Endothelial cell of umbilical vein (primary cell): Measurements from ENCODE around the gene NCOA7. TPM values are rescaled to one million over a fixed set of nuclear protein-coding genes. Genes with fewer than 3 reads are reported as not detected.

Experiments
- BruUV-seq: library from RNA; stranded (reverse); fragments of 400-500 nt; replicated peaks from 2 replicates; lab custom pipeline; 2021; lab: Mats Ljungman, UMichigan
- CTCF ChIA-PET: fragments of 300-600, 350-600 bp; sonication (Branson Sonifier 250); formaldehyde crosslinking; loops from one replicate; lab custom pipeline; 2021; ENCODE audit warnings: antibody characterized with exemption, inconsistent platforms; lab: Charles Lee
- POLR2A ChIA-PET: fragments of 300-600, 350-600 bp; sonication (Branson Sonifier 250); formaldehyde crosslinking; loops from one replicate; lab custom pipeline; 2021; ENCODE audit warnings: antibody characterized with exemption, inconsistent platforms; lab: Charles Lee
- DNase-seq: peaks from one replicate; pipeline ENCODE4 v3.0.0-alpha.2; 2011; ENCODE audit warnings: low read depth, low spot score
- FAIRE-seq: peaks from 2 replicates; lab custom pipeline; 2011; peaks lifted over from hg19 to GRCh38; lab: Jason Lieb, UNC
- H2AFZ ChIP-seq: 2 replicates; pipeline ENCODE4 v1.6.0; 2012; ENCODE audit warnings: low read depth, low read length, control low read depth, inconsistent platforms
- H3K27ac ChIP-seq: 2 replicates; pipeline ENCODE4 v1.5.1; 2011; ENCODE audit warnings: low read depth, mild to moderate bottlenecking, control low read depth, low read length, moderate library complexity; ENCODE audit not compliant: insufficient read depth
- H3K27me3 ChIP-seq, 2 experiments: 2 replicates each; pipeline versions ENCODE4 v1.6.0 to v1.6.1; 2011; ENCODE audit warnings: low read length in 2 of 2, mixed read lengths in 1 of 2; ENCODE audit not compliant: control insufficient read depth in 2 of 2, insufficient read depth in 2 of 2
- H3K36me3 ChIP-seq, 2 experiments: 2 replicates in 1 of 2; 3 replicates in 1 of 2; pipeline ENCODE4 v1.5.1; 2011; ENCODE audit warnings: low read length in 2 of 2, mild to moderate bottlenecking in 1 of 2, moderate library complexity in 1 of 2; ENCODE audit not compliant: control insufficient read depth in 2 of 2, insufficient read depth in 2 of 2; ENCODE audit errors: extremely low read depth in 1 of 2
- H3K4me1 ChIP-seq: 3 replicates; pipeline ENCODE4 v1.5.1; 2011; ENCODE audit warnings: mild to moderate bottlenecking, low read length; ENCODE audit not compliant: control insufficient read depth, insufficient read depth; ENCODE audit errors: extremely low read depth
- H3K4me2 ChIP-seq: 2 replicates; pipeline ENCODE4 v1.6.1; 2011; ENCODE audit warnings: low read length, control low read depth, mixed read lengths; ENCODE audit not compliant: insufficient read depth
- H3K4me3 ChIP-seq, 3 experiments: fragments of 200-600 bp in 1 of 3; sonication (generic), shearing (Covaris generic) in 1 of 3; replicated peaks in 1 of 3; 2 replicates each; pipeline ENCODE4 v1.5.1; 2011 to 2016; ENCODE audit warnings: control low read depth in 3 of 3, low read length in 3 of 3, mild to moderate bottlenecking in 2 of 3, inconsistent platforms in 1 of 3, low read depth in 1 of 3, moderate library complexity in 1 of 3; ENCODE audit not compliant: insufficient read depth in 1 of 3
- H3K79me2 ChIP-seq: 2 replicates; pipeline ENCODE4 v1.6.0; 2012; ENCODE audit warnings: low read length, inconsistent platforms; ENCODE audit not compliant: control insufficient read depth, insufficient read depth
- H3K9ac ChIP-seq: replicated peaks from 2 replicates; pipeline ENCODE3; 2011; ENCODE audit warnings: low read length, control low read depth; ENCODE audit not compliant: insufficient read depth; ENCODE audit errors: extremely low read depth
- H3K9me1 ChIP-seq: replicated peaks from 3 replicates; pipeline ENCODE4 v1.6.0; 2011; ENCODE audit warnings: mild to moderate bottlenecking, low read length; ENCODE audit not compliant: control insufficient read depth, insufficient read depth; ENCODE audit errors: extremely low read depth
- H3K9me3 ChIP-seq: replicated peaks from 2 replicates; pipeline ENCODE4 v1.5.1; 2012; ENCODE audit warnings: low read length, inconsistent platforms; ENCODE audit not compliant: control insufficient read depth, insufficient read depth
- H4K20me1 ChIP-seq: replicated peaks from 2 replicates; pipeline ENCODE3; 2011; ENCODE audit warnings: mild to moderate bottlenecking, low read length; ENCODE audit not compliant: control insufficient read depth, insufficient read depth; ENCODE audit errors: extremely low read depth
- EZH2 ChIP-seq: IDR thresholded peaks from 2 replicates; pipeline ENCODE4 v1.6.1; 2012; ENCODE audit warnings: borderline replicate concordance, low read depth, mild to moderate bottlenecking, moderate library complexity, low read length, inconsistent platforms; ENCODE audit not compliant: severe bottlenecking
- FOS ChIP-seq: IDR thresholded peaks from 2 replicates; pipeline ENCODE4 v1.6.1; 2011; ENCODE audit warnings: mild to moderate bottlenecking, low read length, moderate library complexity, borderline replicate concordance; ENCODE audit not compliant: insufficient read depth
- GATA2 ChIP-seq: IDR thresholded peaks from 2 replicates; pipeline ENCODE4 v1.7.0; 2011; ENCODE audit warnings: low read depth, mild to moderate bottlenecking, moderate library complexity, mixed read lengths, low read length; ENCODE audit not compliant: insufficient read length, insufficient read depth
- JUN ChIP-seq: IDR thresholded peaks from 2 replicates; pipeline ENCODE4 v1.6.1; 2011; ENCODE audit warnings: borderline replicate concordance, low read depth; ENCODE audit not compliant: insufficient read length, insufficient read depth
- MYC ChIP-seq: IDR thresholded peaks from one replicate; pipeline ENCODE4 v1.6.1; 2011; ENCODE audit warnings: mild to moderate bottlenecking, low read depth, low read length
- POLR2A ChIP-seq: IDR thresholded peaks from 2 replicates; pipeline ENCODE4 v1.6.1; 2012; ENCODE audit warnings: low read depth, mild to moderate bottlenecking, control low read depth, low read length
- POLR2AphosphoS5 ChIP-seq: IDR thresholded peaks from 2 replicates; pipeline ENCODE4 v1.6.1; 2012; ENCODE audit warnings: low read depth, mild to moderate bottlenecking, control low read depth, low read length, moderate library complexity; ENCODE audit not compliant: insufficient read depth
- dilution Hi-C: fragments of 300-500 bp; cut with MboI; formaldehyde crosslinking; loops from one replicate; pipeline ENCODE4 v1.15.0; 2019; ENCODE audit warnings: low sequenced_read_pairs; ENCODE audit not compliant: extremely low pct_ligation_motif_present
- intact Hi-C: fragments of 100-400 bp; cut with micrococcal nuclease; formaldehyde crosslinking; loops from one replicate; pipeline ENCODE4 v1.10.0; 2022
- polyA plus RNA-seq, 4 experiments: library from polyadenylated mRNA; depleted of rRNA in 3 of 4; stranded (reverse) in 3 of 4; unstranded in 1 of 4; fragments of >200 nt; gene quantifications; 2 replicates each; pipeline versions ENCODE4 v1.2.1 to v1.2.3, GENCODE V29; 2011 to 2012; ENCODE audit warnings: missing spikeins in 1 of 4
- total RNA-seq: library from RNA; stranded (reverse); gene quantifications from 2 replicates; pipeline ENCODE4 v1.2.3, GENCODE V29; 2021
- TF ChIP-seq, protein P1 (sequence below): IDR thresholded peaks from 2 replicates; pipeline ENCODE4 v1.6.1; 2011; ENCODE audit not compliant: insufficient read depth, insufficient read length
- TF ChIP-seq, protein P2 (sequence below), 2 donors: IDR thresholded peaks; 1 replicate in 1 of 2; 2 replicates in 1 of 2; pipeline ENCODE4 v1.5.1; 2011; ENCODE audit warnings: low read length in 2 of 2, mild to moderate bottlenecking in 2 of 2, moderate library complexity in 2 of 2, control low read depth in 1 of 2, inconsistent platforms in 1 of 2, low read depth in 1 of 2; ENCODE audit not compliant: insufficient read depth in 1 of 2; ENCODE audit errors: extremely low read depth in 1 of 2

NCOA7 gene
- total and polyA plus RNA-seq, 2 donors (not counting 3 experiments of a cell fraction or from before 2014, with no cell fraction given) = 27.7 to 71.2 TPM

DNA sequence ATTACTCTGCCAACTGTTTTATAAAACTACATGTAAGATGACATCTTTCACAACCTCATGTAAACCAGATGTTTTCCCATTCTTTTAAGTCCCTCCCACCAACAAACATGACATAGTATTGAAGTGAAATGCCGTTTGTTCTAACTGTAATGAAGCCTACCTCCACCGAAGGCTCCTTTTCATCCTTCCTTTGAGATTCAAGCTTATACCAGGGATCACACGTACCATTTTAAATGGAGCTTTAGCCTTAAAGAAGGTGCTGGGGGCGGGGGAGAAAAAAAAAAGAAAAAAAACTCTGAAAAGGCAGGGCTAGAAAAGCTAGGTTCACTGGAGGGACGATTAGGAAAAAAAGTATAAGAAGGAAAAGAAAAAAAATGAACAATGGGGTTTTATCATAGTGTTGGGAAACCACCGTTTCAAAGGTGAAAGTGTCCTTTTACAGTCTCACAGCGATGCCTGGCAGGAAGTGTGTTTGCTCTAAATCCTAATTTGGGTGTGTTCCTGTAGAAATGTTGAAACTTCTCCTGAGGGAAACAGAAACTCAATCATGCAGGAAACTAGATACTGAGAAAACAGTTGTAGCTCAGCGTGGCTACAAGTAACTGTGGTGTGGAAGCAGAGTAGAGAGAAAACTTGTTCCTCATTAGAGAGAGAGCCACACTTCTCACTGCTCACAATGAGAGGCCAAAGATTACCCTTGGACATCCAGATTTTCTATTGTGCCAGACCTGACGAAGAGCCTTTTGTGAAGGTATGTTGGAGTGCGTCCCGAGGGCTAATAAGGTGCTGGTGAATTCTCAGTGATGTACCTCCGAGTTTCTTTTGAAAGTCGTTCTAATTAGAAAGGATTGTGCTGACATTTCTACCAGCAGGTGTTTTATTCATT lies 128.2 kb downstream of the NCOA7 start:
- H3K4me2 ChIP-seq = peak overlapping the region; percentile 23
- peak overlapping the region; percentile 28 for H3K9ac ChIP-seq
- no peaks in the 10 kb centered on the region for H3K9me1 ChIP-seq
- peak overlapping the region in 1 of 3 experiments; percentile 2 for H3K4me3 ChIP-seq
- no peaks in the 10 kb centered on the region for H4K20me1 ChIP-seq
- H3K79me2 ChIP-seq = no peaks in the 10 kb centered on the region
- no TSS peak for BruUV-seq
- intact Hi-C loops (no loop called here), dilution Hi-C loops (no loop called here)
- no peaks in the 10 kb centered on the region for H3K9me3 ChIP-seq
- TF ChIP-seq, protein P1, sequence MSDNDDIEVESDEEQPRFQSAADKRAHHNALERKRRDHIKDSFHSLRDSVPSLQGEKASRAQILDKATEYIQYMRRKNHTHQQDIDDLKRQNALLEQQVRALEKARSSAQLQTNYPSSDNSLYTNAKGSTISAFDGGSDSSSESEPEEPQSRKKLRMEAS = no peak
- TF ChIP-seq POLR2AphosphoS5 = no peak
- TF ChIP-seq MYC = no peak
- DNase-seq = peak; percentile 91
- H2AFZ ChIP-seq = peak overlapping the region; percentile 4
- no peaks in the 10 kb centered on the region for H3K27me3 ChIP-seq
- POLR2A ChIA-PET = no interaction called here
- peaks cover 23% of the 10 kb centered on the region in 2 experiments for H3K36me3 ChIP-seq
- peak overlapping the region; percentile 21 for H3K27ac ChIP-seq
- FAIRE-seq = peak; percentile 81
- H3K4me1 ChIP-seq = peaks cover 18% of the 10 kb centered on the region
- CTCF ChIA-PET = interaction anchor here (0.8 to 2.2 kb wide), 8 partner anchors 13 to 129 kb away, joined by 3 to 13 read pairs (median 4); partner anchors contain the start of genes HINT3 and NCOA7

DNA sequence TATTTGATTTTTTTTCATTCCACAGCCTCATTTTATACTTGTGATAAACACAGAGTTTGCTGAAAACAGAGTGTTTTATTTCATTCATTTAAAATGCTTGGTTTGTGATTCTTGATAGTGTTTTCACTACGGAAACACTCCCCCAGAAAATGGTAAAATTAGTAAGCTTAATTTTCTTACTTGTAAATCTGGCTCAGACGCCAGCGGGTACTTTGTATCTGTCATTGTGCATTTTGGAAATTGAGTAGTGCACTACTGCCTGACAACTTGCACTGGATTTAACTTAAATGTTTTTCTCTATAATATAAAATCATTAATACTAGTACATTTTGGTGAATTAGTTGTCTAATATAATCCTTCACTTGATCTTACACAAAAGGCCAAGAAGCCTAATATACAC lies 128.9 kb downstream of the NCOA7 start:
- no peak overlapping the region for H3K9ac ChIP-seq
- TF ChIP-seq JUN (no peak), POLR2AphosphoS5 (no peak), EZH2 (no peak), FOS (no peak), GATA2 (no peak), POLR2A (no peak), MYC (no peak)
- TF ChIP-seq, protein P1 = no peak
- TF ChIP-seq, protein P2, sequence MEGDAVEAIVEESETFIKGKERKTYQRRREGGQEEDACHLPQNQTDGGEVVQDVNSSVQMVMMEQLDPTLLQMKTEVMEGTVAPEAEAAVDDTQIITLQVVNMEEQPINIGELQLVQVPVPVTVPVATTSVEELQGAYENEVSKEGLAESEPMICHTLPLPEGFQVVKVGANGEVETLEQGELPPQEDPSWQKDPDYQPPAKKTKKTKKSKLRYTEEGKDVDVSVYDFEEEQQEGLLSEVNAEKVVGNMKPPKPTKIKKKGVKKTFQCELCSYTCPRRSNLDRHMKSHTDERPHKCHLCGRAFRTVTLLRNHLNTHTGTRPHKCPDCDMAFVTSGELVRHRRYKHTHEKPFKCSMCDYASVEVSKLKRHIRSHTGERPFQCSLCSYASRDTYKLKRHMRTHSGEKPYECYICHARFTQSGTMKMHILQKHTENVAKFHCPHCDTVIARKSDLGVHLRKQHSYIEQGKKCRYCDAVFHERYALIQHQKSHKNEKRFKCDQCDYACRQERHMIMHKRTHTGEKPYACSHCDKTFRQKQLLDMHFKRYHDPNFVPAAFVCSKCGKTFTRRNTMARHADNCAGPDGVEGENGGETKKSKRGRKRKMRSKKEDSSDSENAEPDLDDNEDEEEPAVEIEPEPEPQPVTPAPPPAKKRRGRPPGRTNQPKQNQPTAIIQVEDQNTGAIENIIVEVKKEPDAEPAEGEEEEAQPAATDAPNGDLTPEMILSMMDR (IDR thresholded peaks at IDR 0.05; ENCODE audit: extremely low read depth in 1 of 2, insufficient read depth in 1 of 2, low read depth in 1 of 2, low read length in 2 of 2) = no peak
- no peaks in the 10 kb centered on the region for H3K27me3 ChIP-seq
- CTCF ChIA-PET = interaction anchor here (1.2 to 2.2 kb wide), 5 partner anchors 13 to 129 kb away, joined by 3 to 13 read pairs (median 5); partner anchors contain the start of genes HINT3 and NCOA7
- H3K27ac ChIP-seq = no peak overlapping the region
- H3K36me3 ChIP-seq = peaks cover 24 to 26% of the 10 kb centered on the region in 2 experiments
- POLR2A ChIA-PET = no interaction called here
- no peak for DNase-seq
- no peak overlapping the region for H3K4me3 ChIP-seq
- peaks cover 14% of the 10 kb centered on the region for H3K4me1 ChIP-seq
- BruUV-seq = no TSS peak
- no peak overlapping the region for H2AFZ ChIP-seq
- H3K9me1 ChIP-seq = no peaks in the 10 kb centered on the region
- no peak overlapping the region for H3K4me2 ChIP-seq
- dilution Hi-C loops = no loop called here
- FAIRE-seq = no peak
- no peaks in the 10 kb centered on the region for H3K9me3 ChIP-seq
- no peaks in the 10 kb centered on the region for H4K20me1 ChIP-seq
- H3K79me2 ChIP-seq = no peaks in the 10 kb centered on the region
- intact Hi-C loops = no loop called here
